ENCODE measurements around the gene TIPARP.

- TF ChIP-seq CTCF (conservative IDR thresholded peaks at IDR 0.05; ENCODE audit: low read depth, low read length) (no peak), EZH2 (IDR thresholded peaks at IDR 0.05; ENCODE audit: borderline replicate concordance, low read depth, low read length, poor library complexity, severe bottlenecking) (no peak)
These were observed 55.2 kb downstream of the TIPARP start for GRCh38 chr3:156729460-156730179.

All from A673 (cell line).